SK-N-SH treated with all-trans-retinoic acid at 6 μM for 48 hours (cell line): ENCODE measurements around the gene FAM124A.

Source experiments
- ATAC-seq: fragments of 200-7000 bp; cut with Tn5 transposase; 3 replicates; pipeline ENCODE4 v1.9.1; 2020; ENCODE audit warnings: mild to moderate bottlenecking, moderate library complexity
- ARNTL ChIP-seq: fragments of 450-650 bp; formaldehyde crosslinking; IDR thresholded peaks from 2 replicates; pipeline ENCODE4 v1.5.0; 2020; ENCODE audit warnings: low read depth, mild to moderate bottlenecking, moderate library complexity, borderline replicate concordance
- BACH2 ChIP-seq: fragments of 250-450 bp; sonication (Bioruptor Pico); IDR thresholded peaks from 2 replicates; pipeline ENCODE4 v1.9.0; 2021; ENCODE audit warnings: mild to moderate bottlenecking, borderline replicate concordance
- CREB5 ChIP-seq: fragments of 250-450 bp; sonication (Bioruptor Pico); IDR thresholded peaks from 2 replicates; pipeline ENCODE4 v1.5.1; 2020; ENCODE audit warnings: low read depth, mild to moderate bottlenecking, moderate library complexity
- CSRNP3 ChIP-seq: fragments of 250-450 bp; sonication (Bioruptor Pico); IDR thresholded peaks from 2 replicates; pipeline ENCODE4 v1.5.1; 2021; ENCODE audit warnings: mild to moderate bottlenecking, moderate library complexity
- ESRRG ChIP-seq: fragments of 250-450 bp; sonication (Bioruptor Pico); IDR thresholded peaks from 2 replicates; pipeline ENCODE4 v1.6.1; 2021; ENCODE audit warnings: mild to moderate bottlenecking
- GLIS3 ChIP-seq: fragments of 250-450 bp; sonication (Bioruptor Pico); IDR thresholded peaks from 2 replicates; pipeline ENCODE4 v1.5.0; 2020; ENCODE audit warnings: mild to moderate bottlenecking, moderate library complexity
- ISL1 ChIP-seq: fragments of 250-450 bp; sonication (Bioruptor Pico); IDR thresholded peaks from 2 replicates; pipeline ENCODE4 v2.1.2; 2022; ENCODE audit warnings: mild to moderate bottlenecking, moderate library complexity
- OSR1 ChIP-seq: fragments of 250-450 bp; sonication (Bioruptor Pico); IDR thresholded peaks from 2 replicates; pipeline ENCODE4 v1.8.0; 2022; ENCODE audit warnings: moderate library complexity, mild to moderate bottlenecking, inconsistent platforms
- PATZ1 ChIP-seq: fragments of 250-450 bp; sonication (Bioruptor Pico); IDR thresholded peaks from 2 replicates; pipeline ENCODE4 v1.8.0; 2020; ENCODE audit warnings: mild to moderate bottlenecking, moderate library complexity, borderline replicate concordance
- POU6F1 ChIP-seq: fragments of 250-450 bp; sonication (Bioruptor Pico); IDR thresholded peaks from 2 replicates; pipeline ENCODE4 v1.8.0; 2021; ENCODE audit warnings: low read depth, mild to moderate bottlenecking, moderate library complexity, borderline replicate concordance
- PPARA ChIP-seq: fragments of 250-450 bp; sonication (Bioruptor Pico); IDR thresholded peaks from 2 replicates; pipeline ENCODE4 v1.5.0; 2020; ENCODE audit warnings: mild to moderate bottlenecking, borderline replicate concordance
- RARB ChIP-seq: fragments of 250-450 bp; sonication (Bioruptor Pico); IDR thresholded peaks from 2 replicates; pipeline ENCODE4 v1.8.0; 2021; ENCODE audit warnings: mild to moderate bottlenecking, moderate library complexity
- TCF4 ChIP-seq: fragments of 250-450 bp; sonication (Bioruptor Pico); IDR thresholded peaks from 2 replicates; pipeline ENCODE4 v1.8.0; 2021; ENCODE audit warnings: mild to moderate bottlenecking, moderate library complexity, borderline replicate concordance
- TOX ChIP-seq: fragments of 250-450 bp; sonication (Bioruptor Pico); IDR thresholded peaks from 2 replicates; pipeline ENCODE4 v1.8.0; 2021; ENCODE audit warnings: mild to moderate bottlenecking, moderate library complexity, borderline replicate concordance
- ZNF565 ChIP-seq: fragments of 450-650 bp; formaldehyde crosslinking; conservative IDR thresholded peaks from 2 replicates; pipeline ENCODE4 v1.5.0; 2020; ENCODE audit warnings: low read depth, mild to moderate bottlenecking, moderate library complexity
- ZNF70 ChIP-seq: fragments of 450-650 bp; formaldehyde crosslinking; IDR thresholded peaks from 2 replicates; pipeline ENCODE4 v1.5.0; 2020; ENCODE audit warnings: mild to moderate bottlenecking, moderate library complexity

The FAM124A gene

GRCh38 chr13:51298812-51299211, 76.6 kb downstream of the FAM124A start (continued):
- TF ChIP-seq CREB5 (CRISPR knock-in tag) (no peak), BACH2 (CRISPR knock-in tag) (no peak)
- TF ChIP-seq, all 23 proteins: peak for 0

- no peak for ATAC-seq
Measured at GRCh38 chr13:51303063-51303552, 80.9 kb downstream of the FAM124A start.

GRCh38 chr13:51303882-51304281, 81.7 kb downstream of the FAM124A start:
- TF ChIP-seq BACH2 (CRISPR knock-in tag), result no peak
- no peak for TF ChIP-seq PPARA (CRISPR knock-in tag)
- TF ChIP-seq ESRRG (CRISPR knock-in tag), result no peak
- TF ChIP-seq PATZ1, result no peak
- no peak for TF ChIP-seq CSRNP3 (CRISPR knock-in tag)

More at GRCh38 chr13:51303063-51303552, 80.9 kb downstream of the FAM124A start:
- no peak for TF ChIP-seq TOX (CRISPR knock-in tag)

GRCh38 chr13:51305271-51305967, 83.2 kb downstream of the FAM124A start:
- ATAC-seq, result no peak
- TF ChIP-seq OSR1 (CRISPR knock-in tag) (no peak), ARNTL (no peak), BACH2 (CRISPR knock-in tag) (no peak), PATZ1 (no peak), ESRRG (CRISPR knock-in tag) (no peak), ISL1 (CRISPR knock-in tag) (no peak), ZNF565 (CRISPR knock-in tag) (no peak), RARB (CRISPR knock-in tag) (no peak), ZNF70 (no peak), TOX (CRISPR knock-in tag) (no peak), CREB5 (CRISPR knock-in tag) (no peak), PPARA (CRISPR knock-in tag) (no peak), TCF4 (no peak), GLIS3 (no peak), POU6F1 (CRISPR knock-in tag) (no peak), CSRNP3 (CRISPR knock-in tag) (no peak)
- TF ChIP-seq, all 23 proteins: peak for 0

More at GRCh38 chr13:51303882-51304281, 81.7 kb downstream of the FAM124A start:
- no peak for ATAC-seq
